HG02571 (cell line): ENCODE results near the gene HCFC1.

Experiments used
- ATAC-seq: cut with Tn5 transposase; IDR thresholded peaks from one replicate; pipeline ENCODE4 v1.9.1; 2021; ENCODE audit warnings: mild to moderate bottlenecking, moderate library complexity; ENCODE audit not compliant: unreplicated experiment

HCFC1 gene

DNA sequence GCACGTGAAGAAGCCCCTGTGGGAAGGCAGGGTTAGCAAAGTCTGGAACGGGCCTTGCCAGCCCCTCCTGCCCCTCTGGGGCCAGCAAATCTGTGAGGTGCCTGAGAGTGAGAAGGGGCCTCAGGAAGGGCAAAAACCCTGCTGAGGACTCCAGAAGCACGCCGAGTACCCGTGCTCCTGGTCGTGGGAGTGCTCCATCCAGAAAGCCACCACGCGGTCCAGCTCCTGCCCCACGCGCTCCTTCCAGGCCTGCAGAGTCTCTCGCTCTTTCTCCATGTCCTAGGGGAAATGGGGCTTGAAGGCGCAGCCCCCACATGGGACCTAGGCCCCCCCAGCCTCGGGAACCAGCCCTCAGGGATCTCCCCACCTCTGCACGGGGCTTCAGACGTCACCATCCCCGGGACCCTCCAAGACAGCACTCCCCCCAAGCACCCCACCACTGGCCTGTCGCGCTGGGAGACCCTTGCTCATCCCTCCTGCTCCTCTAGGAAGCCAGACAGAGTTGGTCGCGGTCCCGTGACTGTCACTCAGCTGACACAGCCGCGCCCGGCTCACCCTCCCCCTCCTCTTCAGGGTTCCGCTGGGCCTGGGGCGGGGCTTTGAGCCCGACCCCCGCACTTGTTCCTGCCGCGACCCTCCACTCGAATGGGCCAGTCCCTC, 27.3 kb downstream of the HCFC1 start, which contains the start of gene RENBP:
TSS of gene RENBP (minus strand) at position 504 of the 660 bp plus-strand sequence. CDS start at position 471, 33 bp downstream.
- ATAC-seq, result no peak

DNA sequence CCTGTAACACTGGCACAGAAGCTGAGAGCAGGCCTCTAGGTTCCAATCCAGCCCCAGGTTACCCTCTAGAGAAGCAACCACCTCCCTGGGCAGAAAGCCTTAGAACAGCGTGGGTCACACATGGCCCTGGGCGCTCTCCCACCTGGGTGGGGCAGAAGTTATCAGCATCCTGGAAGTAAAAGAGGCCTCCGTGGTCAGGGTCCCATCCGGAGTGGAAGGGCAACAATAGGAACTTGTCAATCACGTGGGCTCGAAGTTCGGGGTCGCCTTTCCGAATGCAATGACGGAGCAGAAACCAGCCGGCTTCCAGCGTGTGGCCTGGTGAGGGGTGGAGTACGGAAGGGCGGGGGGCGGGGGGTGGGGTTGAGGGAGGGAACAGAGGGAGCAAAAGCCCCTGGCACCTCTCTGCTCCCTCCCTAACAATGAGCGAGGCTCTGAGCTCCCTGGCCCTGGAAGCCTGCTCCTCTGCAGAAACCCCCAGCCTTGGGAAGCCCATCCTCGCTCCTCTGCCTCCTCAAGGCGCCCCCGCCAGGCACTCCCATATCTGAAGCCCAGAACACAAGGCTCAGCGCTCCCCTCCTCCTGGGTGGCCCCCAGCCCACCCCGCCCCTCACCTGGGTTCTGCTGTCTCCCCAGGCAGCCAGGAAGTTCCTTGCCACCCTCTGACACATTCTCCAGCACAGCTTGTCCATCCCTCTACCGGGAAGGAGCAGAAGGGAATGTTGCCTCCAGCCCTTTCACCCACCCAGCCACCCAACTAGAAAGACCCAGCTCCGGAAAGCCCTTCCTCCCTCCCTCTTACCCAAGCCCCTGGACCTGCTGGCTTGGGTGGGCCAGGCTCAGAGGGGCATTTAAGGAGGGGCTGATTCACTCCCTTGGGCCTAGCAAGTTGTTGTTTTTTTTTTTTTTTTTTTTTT, 30.0 kb downstream of the HCFC1 start:
- ATAC-seq, result no peak

DNA sequence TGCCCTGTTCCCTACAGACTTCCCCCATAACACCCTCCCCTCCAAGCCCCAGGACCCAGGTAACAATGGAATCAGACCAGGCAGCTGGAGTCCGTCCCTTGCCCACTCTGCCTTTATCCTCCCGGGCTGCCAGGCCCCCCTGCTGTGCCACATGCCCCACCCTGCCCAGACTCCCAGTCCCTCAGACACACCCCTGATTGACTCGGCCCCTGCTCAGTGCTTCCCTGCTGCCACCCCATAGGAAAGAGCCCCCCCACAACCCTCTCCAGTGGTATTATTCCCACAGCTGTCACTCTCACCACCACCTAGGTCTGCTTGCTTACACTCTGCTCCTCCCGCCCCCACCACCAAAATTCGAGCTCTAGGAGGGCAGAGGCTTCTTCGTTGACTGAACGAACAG, 32.0 kb downstream of the HCFC1 start:
- no peak for ATAC-seq

DNA sequence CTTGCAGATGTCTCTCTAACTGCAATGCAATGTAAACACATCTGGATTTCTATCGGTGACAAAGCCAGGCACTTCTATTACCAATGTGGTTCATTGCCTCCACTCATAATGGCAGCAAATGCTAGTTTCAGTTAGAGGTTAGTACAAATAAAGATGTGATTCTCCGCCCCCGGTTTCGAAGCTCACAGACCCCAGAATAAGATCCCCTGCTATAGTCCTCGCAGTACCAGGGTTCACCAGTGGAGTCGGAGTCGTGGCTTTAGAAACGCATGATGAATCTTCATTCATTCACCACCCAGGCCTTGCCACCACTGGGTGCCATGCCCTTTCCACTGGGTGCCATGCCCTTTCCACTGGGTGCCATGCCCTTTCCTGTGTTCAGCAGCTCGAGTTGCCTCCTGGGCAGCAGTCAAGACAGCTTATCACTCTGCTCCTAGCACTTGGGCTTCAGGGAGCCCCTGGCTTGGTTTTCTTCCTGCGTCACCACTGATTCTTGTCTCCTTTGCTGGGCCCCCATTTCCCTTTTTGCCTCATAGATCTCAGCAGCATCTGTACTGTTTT, 33.3 kb downstream of the HCFC1 start:
- ATAC-seq, result no peak

- ATAC-seq, result no peak
Measured at GRCh38 chrX:153937056-153937455, 34.6 kb downstream of the HCFC1 start.

DNA sequence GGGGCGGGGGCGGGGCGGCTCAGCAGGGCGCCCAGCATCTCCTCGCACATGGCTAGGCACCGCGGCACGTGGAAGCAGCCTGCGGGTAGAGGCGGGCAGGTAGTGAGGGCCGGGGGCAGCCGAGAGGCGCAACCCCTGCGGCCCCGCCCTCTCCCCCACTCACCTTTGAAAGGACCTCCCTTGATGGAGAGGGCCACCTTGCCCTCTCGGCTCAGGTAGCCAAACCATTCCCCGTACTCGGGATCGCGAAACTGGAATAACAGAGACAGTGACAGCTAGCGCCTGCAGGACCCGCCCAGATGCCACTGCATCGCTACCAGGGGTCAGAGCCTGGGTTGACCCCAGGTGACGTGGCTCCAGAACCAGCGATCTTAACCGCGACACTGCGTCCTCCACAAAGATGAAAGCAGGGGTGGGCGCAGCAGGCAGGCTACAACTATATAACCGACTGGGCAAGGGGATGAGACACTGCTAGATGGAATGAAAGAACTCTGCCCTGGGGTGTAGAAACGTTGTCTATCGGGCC, 36.2 kb downstream of the HCFC1 start:
- ATAC-seq, result no peak

DNA sequence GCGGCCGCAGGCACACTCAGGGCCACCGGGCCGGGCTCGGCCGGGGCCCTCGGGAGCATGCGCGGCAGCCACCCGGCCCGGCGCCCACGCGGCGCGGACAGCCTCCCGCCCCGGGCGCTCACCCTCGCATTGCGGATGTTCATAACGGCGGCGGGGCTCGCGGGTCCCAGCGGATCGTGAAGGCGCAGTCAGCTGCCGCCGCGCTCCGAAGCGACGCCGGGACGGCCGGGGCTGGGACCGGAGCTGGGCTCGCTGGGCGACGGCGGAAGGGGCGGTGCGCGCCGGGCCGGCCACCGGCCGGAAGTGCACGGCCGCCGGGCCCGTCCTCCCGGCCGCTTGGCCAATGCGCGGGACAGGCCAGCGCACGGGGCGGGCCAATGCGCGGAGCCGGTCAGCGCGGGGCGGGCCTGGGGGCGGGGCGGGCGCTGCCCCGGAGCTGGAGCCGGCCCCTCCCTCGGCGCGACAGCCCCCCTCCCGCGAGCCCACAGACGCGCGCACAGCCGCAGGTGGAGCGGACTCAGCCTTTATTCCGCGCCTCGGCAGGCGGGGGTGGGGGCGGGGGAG, 36.8 kb downstream of the HCFC1 start, which contains the start of gene NAA10:
TSS of gene NAA10 (minus strand) at position 276 of the 564 bp plus-strand sequence. CDS start at position 143, 133 bp downstream.
- peak; percentile 86 for ATAC-seq

DNA sequence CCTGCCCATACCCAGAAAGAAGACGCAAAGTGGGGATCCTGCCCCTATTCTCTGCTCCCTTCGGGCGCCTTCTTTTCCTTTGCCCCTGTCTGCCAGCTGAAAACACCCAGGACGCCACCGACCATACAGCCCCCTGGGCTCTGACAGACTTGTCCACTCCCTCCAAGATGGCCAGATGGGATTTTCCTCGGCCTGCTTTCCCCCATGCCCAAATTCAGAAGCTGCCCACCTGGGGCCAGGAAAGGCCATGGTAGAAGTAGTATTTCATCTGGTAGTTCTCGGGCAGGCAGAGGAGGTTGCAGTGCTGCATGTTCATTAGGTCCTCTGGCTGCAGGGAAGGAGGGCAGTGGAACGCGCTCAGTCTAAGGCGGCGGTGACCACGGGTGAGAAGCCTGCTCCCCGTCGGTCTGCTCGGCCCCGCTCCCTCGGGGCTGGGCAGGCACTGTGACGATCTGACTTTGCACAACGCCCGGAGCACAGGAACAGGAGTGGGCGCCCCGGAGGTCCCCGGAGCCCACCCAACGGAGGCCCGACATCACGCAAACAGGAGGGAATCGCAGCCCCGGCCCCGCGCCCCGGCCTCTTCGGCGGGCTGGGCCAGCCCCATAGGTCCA, 37.4 kb downstream of the HCFC1 start:
- peak; percentile 8 for ATAC-seq

- no peak for ATAC-seq
Measured at GRCh38 chrX:153933748-153934147, 37.9 kb downstream of the HCFC1 start.

- no peak for ATAC-seq
Measured at GRCh38 chrX:153932220-153932915, 39.2 kb downstream of the HCFC1 start.

DNA sequence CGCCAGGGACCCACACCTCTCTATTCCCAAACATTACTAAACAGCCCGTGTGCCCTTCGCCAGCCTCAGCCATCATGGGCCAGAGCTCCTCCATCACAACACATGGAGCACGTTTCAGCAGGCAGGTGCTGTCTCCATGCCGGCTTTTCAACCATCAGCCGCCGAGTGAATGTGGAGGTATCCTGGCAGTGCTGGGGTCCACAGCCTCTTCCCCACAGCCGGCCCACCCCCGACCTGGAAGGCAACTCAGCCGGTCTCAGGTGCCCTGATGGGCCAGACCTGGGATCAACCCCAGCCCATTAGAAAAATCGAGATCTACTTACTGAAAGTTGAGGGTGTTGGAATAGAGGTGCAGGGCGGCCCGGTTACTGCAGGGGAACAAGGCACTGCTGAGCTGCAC, 39.9 kb downstream of the HCFC1 start:
- no peak for ATAC-seq

DNA sequence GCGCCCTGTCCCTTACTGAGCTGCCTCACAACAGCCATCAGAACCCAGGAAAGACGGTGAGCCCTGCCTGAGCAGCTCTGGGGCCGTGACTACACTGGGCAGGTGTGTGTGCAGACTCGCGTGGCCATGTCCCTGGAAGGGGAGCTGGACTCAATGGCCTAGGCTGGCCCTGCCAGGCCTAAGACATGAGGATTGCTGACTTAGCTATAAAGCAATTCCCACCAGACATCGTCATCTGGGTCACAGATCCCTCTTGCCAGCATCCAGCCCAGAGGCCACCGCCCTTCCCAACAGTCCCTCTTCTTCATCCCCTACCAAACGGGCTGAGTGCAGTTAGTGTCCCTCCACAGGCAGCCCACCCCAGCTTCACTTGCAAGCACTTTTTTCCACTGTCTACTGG, 40.5 kb downstream of the HCFC1 start:
- ATAC-seq, result no peak

GRCh38 chrX:153930011-153930910, 41.4 kb downstream of the HCFC1 start:
- no peak for ATAC-seq

DNA sequence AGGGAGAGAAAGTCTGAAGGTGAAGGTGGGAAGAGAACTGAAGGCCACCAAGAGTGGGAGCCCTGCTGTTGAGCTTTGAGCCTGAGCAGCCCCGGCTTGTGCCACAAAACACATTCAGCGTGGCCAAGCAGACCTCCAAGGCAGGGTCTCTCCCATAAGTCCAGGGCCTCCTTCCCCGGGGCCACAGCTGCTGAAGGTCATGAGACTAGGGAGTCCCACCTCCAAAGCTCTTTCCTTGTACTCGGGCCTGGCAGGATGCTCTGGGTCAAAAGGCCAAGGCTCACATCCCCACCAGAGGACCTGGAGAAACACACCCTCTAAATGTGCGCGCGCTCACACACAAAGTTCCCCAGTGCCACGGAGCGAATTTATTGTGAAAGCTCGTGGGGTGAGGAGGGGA, 42.0 kb downstream of the HCFC1 start:
- ATAC-seq, result no peak

DNA sequence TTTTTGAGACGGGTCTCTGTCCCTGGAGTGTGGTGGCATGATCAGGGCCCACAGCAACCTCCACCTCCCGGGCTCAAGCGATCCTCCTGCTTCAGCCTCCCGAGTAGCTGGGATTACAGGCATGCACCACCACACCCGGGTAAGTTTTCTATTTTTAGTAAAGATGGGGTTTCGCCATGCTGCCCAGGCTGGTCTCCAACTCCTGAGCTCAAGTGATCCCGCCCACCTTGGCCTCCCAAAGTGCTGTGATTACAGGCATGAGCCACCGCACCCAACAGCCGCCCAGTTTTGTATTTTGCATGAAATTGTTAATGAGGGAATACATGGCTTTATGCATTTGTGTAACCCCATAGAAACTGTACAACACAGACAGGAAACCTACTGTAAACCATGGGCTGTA, 42.8 kb downstream of the HCFC1 start:
- no peak for ATAC-seq

DNA sequence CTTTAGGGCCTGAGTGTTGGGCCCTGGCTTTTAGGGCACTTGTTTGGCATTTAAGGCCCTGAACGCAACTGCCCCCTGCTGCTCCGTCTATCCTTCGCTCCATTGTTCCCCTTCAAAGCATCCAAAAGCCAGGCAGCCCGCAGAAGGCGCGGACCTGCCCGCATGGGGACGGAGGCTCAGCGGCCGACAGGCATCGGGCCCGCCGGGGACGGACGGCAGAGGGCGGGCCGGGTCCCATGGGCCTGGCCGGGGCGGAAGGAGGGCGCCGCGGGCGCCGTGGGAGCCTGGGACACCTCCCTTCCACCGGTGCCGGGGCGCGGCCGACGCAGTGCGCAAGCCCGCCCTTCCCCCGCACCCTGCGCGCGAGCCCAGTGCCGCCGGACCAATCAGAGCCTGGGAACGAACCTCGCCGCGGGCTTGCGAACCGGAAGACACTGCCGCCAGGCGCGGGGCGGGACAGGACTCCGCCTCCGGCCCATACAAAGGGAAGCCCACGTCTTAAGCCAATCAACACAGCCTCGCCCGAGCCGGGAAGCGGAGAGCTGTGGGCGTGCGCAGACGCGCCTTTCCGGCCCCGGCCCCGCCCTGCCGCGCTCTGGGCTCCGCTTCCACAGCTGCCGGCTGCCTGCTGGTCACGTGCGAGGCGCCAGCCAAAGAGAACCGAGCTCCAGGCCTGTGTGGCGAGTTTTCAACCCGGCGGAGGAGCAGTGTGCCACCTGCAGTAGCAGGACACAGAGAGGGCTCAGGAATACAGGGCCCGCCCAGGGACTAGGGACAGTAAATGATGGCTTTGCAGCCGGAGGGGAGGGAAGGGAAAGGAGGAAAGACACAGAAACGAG, 43.5 kb downstream of the HCFC1 start:
- peak; percentile 77 for ATAC-seq

- no peak for ATAC-seq
Measured at GRCh38 chrX:153927672-153927921, 44.0 kb downstream of the HCFC1 start.

DNA sequence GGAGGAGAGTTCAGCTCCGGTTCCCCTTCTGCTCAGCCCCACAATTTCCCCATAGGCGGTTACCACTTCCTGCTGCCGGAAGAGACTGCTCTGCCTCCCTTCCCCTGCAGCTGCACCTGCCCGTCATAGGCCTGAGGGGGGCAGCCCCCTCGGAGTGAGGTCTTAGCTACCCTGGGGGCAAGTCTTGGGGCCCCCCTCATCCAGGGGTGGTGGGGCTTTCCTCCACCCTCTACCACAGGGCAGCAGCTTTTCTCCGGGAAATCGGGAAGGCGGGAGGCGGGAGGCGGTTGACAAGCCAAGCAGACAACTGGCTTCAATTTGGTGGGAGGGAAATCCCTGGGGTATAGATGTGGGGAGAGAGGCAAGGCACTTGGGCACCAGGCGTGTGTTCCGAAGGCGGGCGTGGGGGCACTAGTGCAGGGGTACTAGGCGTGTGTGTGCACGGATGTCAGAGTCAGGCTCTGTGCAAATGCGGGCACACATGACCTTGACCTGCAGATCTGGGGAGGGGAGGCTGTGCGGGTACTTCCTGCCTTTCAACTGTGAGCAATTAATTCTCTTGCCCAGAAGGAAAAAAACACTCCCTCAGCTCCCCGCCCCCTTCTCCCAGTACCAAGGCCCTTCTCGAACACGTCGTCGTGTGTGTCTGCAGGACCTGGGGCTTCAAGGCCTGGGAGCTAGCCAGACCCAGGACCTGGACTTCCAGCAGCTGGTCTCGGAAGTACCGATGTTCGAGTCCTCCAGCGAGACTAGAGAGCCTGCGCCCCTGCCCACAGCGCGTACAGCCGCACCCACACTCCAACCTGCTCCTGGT, 44.6 kb downstream of the HCFC1 start:
- no peak for ATAC-seq
